Measurements from ENCODE around the gene TTLL12.

Gene TTLL12

GRCh38 chr22:43172191-43172590 lies 14.7 kb downstream of the TTLL12 start:
- peaks cover 8% of the 10 kb centered on the region for H3K36me3 Mint-ChIP-seq (ENCODE audit: insufficient read depth)
- no peak for DNase-seq
- no peaks in the 10 kb centered on the region for H3K9me3 Mint-ChIP-seq
- no peak overlapping the region for H3K4me3 Mint-ChIP-seq
- H3K27ac Mint-ChIP-seq, result no peak overlapping the region
- ATAC-seq (replicated peaks), result no peak
- H3K27me3 Mint-ChIP-seq, result no peaks in the 10 kb centered on the region
- H3K4me1 Mint-ChIP-seq (ENCODE audit: low read depth in 2 of 2), result no peaks in the 10 kb centered on the region

GRCh38 chr22:43171607-43172006 lies 15.3 kb downstream of the TTLL12 start:
- no peak overlapping the region for H3K4me3 Mint-ChIP-seq
- DNase-seq (no peak), ATAC-seq (replicated peaks) (no peak)
- no peaks in the 10 kb centered on the region for H3K9me3 Mint-ChIP-seq
- peaks cover 8% of the 10 kb centered on the region for H3K36me3 Mint-ChIP-seq (ENCODE audit: insufficient read depth)
- no peaks in the 10 kb centered on the region for H3K4me1 Mint-ChIP-seq (ENCODE audit: low read depth in 2 of 2)
- no peak overlapping the region for H3K27ac Mint-ChIP-seq
- no peaks in the 10 kb centered on the region for H3K27me3 Mint-ChIP-seq

GRCh38 chr22:43171019-43171491 lies 15.9 kb downstream of the TTLL12 start:
- Mint-ChIP-seq H3K4me1 (ENCODE audit: low read depth in 2 of 2) (no peaks in the 10 kb centered on the region), H3K27me3 (no peaks in the 10 kb centered on the region), H3K27ac (no peak overlapping the region), H3K36me3 (ENCODE audit: insufficient read depth) (peaks cover 6% of the 10 kb centered on the region), H3K9me3 (no peaks in the 10 kb centered on the region), H3K4me3 (no peak overlapping the region)
- ATAC-seq (replicated peaks) (no peak), DNase-seq (no peak)

- Mint-ChIP-seq H3K27ac (no peak overlapping the region), H3K9me3 (no peaks in the 10 kb centered on the region), H3K4me1 (ENCODE audit: low read depth in 2 of 2) (no peaks in the 10 kb centered on the region), H3K27me3 (no peaks in the 10 kb centered on the region), H3K4me3 (no peak overlapping the region), H3K36me3 (ENCODE audit: insufficient read depth) (peaks cover 5% of the 10 kb centered on the region)
- ATAC-seq (replicated peaks) (no peak), DNase-seq (no peak)
These were observed 16.8 kb downstream of the TTLL12 start for GRCh38 chr22:43170131-43170480.

- DNase-seq (no peak), ATAC-seq (replicated peaks) (no peak)
- Mint-ChIP-seq H3K27me3 (no peaks in the 10 kb centered on the region), H3K9me3 (no peaks in the 10 kb centered on the region), H3K27ac (peak overlapping the region in 1 of 2 donors; percentile 44), H3K4me3 (no peak overlapping the region), H3K4me1 (ENCODE audit: low read depth in 2 of 2) (peaks cover 0 to 2% of the 10 kb centered on the region in 2 donors), H3K36me3 (ENCODE audit: insufficient read depth) (peaks cover 5% of the 10 kb centered on the region)
These were observed 17.4 kb downstream of the TTLL12 start for GRCh38 chr22:43169310-43170130.

- peaks cover 5% of the 10 kb centered on the region for H3K36me3 Mint-ChIP-seq (ENCODE audit: insufficient read depth)
- no peaks in the 10 kb centered on the region for H3K27me3 Mint-ChIP-seq
- H3K4me3 Mint-ChIP-seq, result no peak overlapping the region
- DNase-seq (no peak), ATAC-seq (replicated peaks) (no peak)
- peak overlapping the region in 1 of 2 donors; percentile 44 for H3K27ac Mint-ChIP-seq
- H3K4me1 Mint-ChIP-seq (ENCODE audit: low read depth in 2 of 2), result peaks cover 0 to 6% of the 10 kb centered on the region in 2 donors
- no peaks in the 10 kb centered on the region for H3K9me3 Mint-ChIP-seq
These were observed 18.2 kb downstream of the TTLL12 start for GRCh38 chr22:43168471-43169309.

GRCh38 chr22:43167001-43167589 lies 19.8 kb downstream of the TTLL12 start:
- Mint-ChIP-seq H3K27ac (no peak overlapping the region), H3K27me3 (no peaks in the 10 kb centered on the region), H3K36me3 (ENCODE audit: insufficient read depth) (no peaks in the 10 kb centered on the region), H3K4me3 (no peak overlapping the region), H3K9me3 (no peaks in the 10 kb centered on the region), H3K4me1 (ENCODE audit: low read depth in 2 of 2) (peaks cover 0 to 6% of the 10 kb centered on the region in 2 donors)
- DNase-seq (no peak), ATAC-seq (replicated peaks) (no peak)

- H3K36me3 Mint-ChIP-seq (ENCODE audit: insufficient read depth), result no peaks in the 10 kb centered on the region
- DNase-seq (no peak), ATAC-seq (replicated peaks) (no peak)
- H3K4me1 Mint-ChIP-seq (ENCODE audit: low read depth in 2 of 2), result peaks cover 0 to 6% of the 10 kb centered on the region in 2 donors
- no peak overlapping the region for H3K4me3 Mint-ChIP-seq
- peak overlapping the region in 1 of 2 donors; percentile 35 for H3K27ac Mint-ChIP-seq
- H3K9me3 Mint-ChIP-seq, result no peaks in the 10 kb centered on the region
- no peaks in the 10 kb centered on the region for H3K27me3 Mint-ChIP-seq
These were observed 20.6 kb downstream of the TTLL12 start for GRCh38 chr22:43166132-43166930.

GRCh38 chr22:43164636-43165035 lies 22.3 kb downstream of the TTLL12 start:
- DNase-seq (no peak), ATAC-seq (replicated peaks) (no peak)
- peak overlapping the region in 1 of 2 donors; percentile 49 for H3K27ac Mint-ChIP-seq
- H3K27me3 Mint-ChIP-seq, result no peaks in the 10 kb centered on the region
- peaks cover 3% of the 10 kb centered on the region for H3K36me3 Mint-ChIP-seq (ENCODE audit: insufficient read depth)
- no peak overlapping the region for H3K4me3 Mint-ChIP-seq
- H3K4me1 Mint-ChIP-seq (ENCODE audit: low read depth in 2 of 2), result peaks cover 0 to 6% of the 10 kb centered on the region in 2 donors
- H3K9me3 Mint-ChIP-seq, result no peaks in the 10 kb centered on the region

GRCh38 chr22:43163241-43163795 lies 23.6 kb downstream of the TTLL12 start:
- Mint-ChIP-seq H3K9me3 (no peaks in the 10 kb centered on the region), H3K4me1 (ENCODE audit: low read depth in 2 of 2) (peaks cover 0 to 6% of the 10 kb centered on the region in 2 donors), H3K36me3 (ENCODE audit: insufficient read depth) (peaks cover 3% of the 10 kb centered on the region), H3K4me3 (no peak overlapping the region), H3K27me3 (no peaks in the 10 kb centered on the region), H3K27ac (no peak overlapping the region)
- ATAC-seq (replicated peaks) (no peak), DNase-seq (no peak)

- H3K9me3 Mint-ChIP-seq, result no peaks in the 10 kb centered on the region
These were observed 24.4 kb downstream of the TTLL12 start for GRCh38 chr22:43162412-43163150.

GRCh38 chr22:43160497-43161126 lies 26.3 kb downstream of the TTLL12 start:
- no peak for DNase-seq
- peaks cover 3% of the 10 kb centered on the region for H3K36me3 Mint-ChIP-seq (ENCODE audit: insufficient read depth)
- peaks cover 5 to 10% of the 10 kb centered on the region in 2 donors for H3K4me1 Mint-ChIP-seq (ENCODE audit: low read depth in 2 of 2)
- H3K4me3 Mint-ChIP-seq, result no peak overlapping the region
- no peak for ATAC-seq (replicated peaks)
- H3K9me3 Mint-ChIP-seq, result no peaks in the 10 kb centered on the region
- H3K27ac Mint-ChIP-seq, result peak overlapping the region; percentile 38 to 55
- H3K27me3 Mint-ChIP-seq, result no peaks in the 10 kb centered on the region

More at GRCh38 chr22:43162412-43163150, 24.4 kb downstream of the TTLL12 start:
- Mint-ChIP-seq H3K27me3 (no peaks in the 10 kb centered on the region), H3K4me3 (no peak overlapping the region), H3K36me3 (ENCODE audit: insufficient read depth) (peaks cover 3% of the 10 kb centered on the region), H3K4me1 (ENCODE audit: low read depth in 2 of 2) (peaks cover 5 to 8% of the 10 kb centered on the region in 2 donors), H3K27ac (no peak overlapping the region)
- ATAC-seq (replicated peaks) (no peak), DNase-seq (no peak)

All from effector memory CD8-positive, alpha-beta T cell (primary cell).